Loucy (cell line): ENCODE measurements around the gene CCR6.
"Not testable (repeated sequence)": the region's sequence is repeated elsewhere in the genome, so short reads cannot be mapped to it uniquely, and the experiment has no call there.

Experiments
- H2AFZ ChIP-seq: fragments of 200-600 bp; sonication (generic); 2 replicates; pipeline ENCODE4 v1.6.0; 2016; ENCODE audit warnings: antibody characterized with exemption, mild to moderate bottlenecking, low read length, moderate library complexity
- H3F3A ChIP-seq: fragments of 200-600 bp; 2 replicates; pipeline ENCODE4 v1.6.0; 2016; ENCODE audit warnings: antibody characterized with exemption, low read depth, mild to moderate bottlenecking
- H3K27me3 ChIP-seq: fragments of 200-600 bp; sonication (generic); 2 replicates; pipeline ENCODE4 v1.6.1; 2014; ENCODE audit warnings: low read length, mild to moderate bottlenecking; ENCODE audit not compliant: insufficient read depth, poor library complexity, severe bottlenecking
- H3K36me3 ChIP-seq: fragments of 200-600 bp; sonication (generic); 2 replicates; pipeline ENCODE4 v1.6.1; 2016; ENCODE audit warnings: low read length; ENCODE audit not compliant: insufficient read depth
- H3K4me1 ChIP-seq: fragments of 200-600 bp; sonication (generic); 2 replicates; pipeline ENCODE4 v1.5.1; 2014; ENCODE audit warnings: low read length, mild to moderate bottlenecking; ENCODE audit not compliant: insufficient read depth, poor library complexity, severe bottlenecking
- H3K4me2 ChIP-seq: fragments of 200-600 bp; sonication (generic); 2 replicates; pipeline ENCODE4 v1.6.0; 2014; ENCODE audit warnings: antibody characterized with exemption, low read length, low read depth, mild to moderate bottlenecking; ENCODE audit not compliant: poor library complexity, severe bottlenecking
- H3K4me3 ChIP-seq: fragments of 200-600 bp; sonication (generic); 2 replicates; pipeline ENCODE4 v1.5.1; 2014; ENCODE audit warnings: low read length, mild to moderate bottlenecking, mixed read lengths; ENCODE audit not compliant: poor library complexity, severe bottlenecking
- H3K79me2 ChIP-seq: fragments of 200-600 bp; sonication (generic); 2 replicates; pipeline ENCODE4 v1.6.1; 2014; ENCODE audit warnings: low read length; ENCODE audit not compliant: insufficient read depth
- H3K9ac ChIP-seq: fragments of 200-600 bp; sonication (generic); 2 replicates; pipeline ENCODE4 v1.6.0; 2014; ENCODE audit warnings: mild to moderate bottlenecking, low read depth, low read length, moderate library complexity; ENCODE audit not compliant: poor library complexity, severe bottlenecking
- H3K9me2 ChIP-seq: fragments of 200-600 bp; sonication (generic); replicated peaks from 2 replicates; pipeline ENCODE4 v1.6.1; 2016; ENCODE audit warnings: low read depth, low read length, mixed read lengths
- H3K9me3 ChIP-seq: fragments of 200-600 bp; sonication (generic); 2 replicates; pipeline ENCODE4 v1.6.1; 2014; ENCODE audit warnings: mild to moderate bottlenecking, antibody characterized with exemption, low read length, low read depth; ENCODE audit not compliant: insufficient read depth
- H4K20me1 ChIP-seq: fragments of 200-600 bp; sonication (generic); 2 replicates; pipeline ENCODE4 v1.6.0; 2014; ENCODE audit warnings: antibody characterized with exemption, low read length, mild to moderate bottlenecking; ENCODE audit not compliant: insufficient read depth, poor library complexity, severe bottlenecking
- EZH2phosphoT487 ChIP-seq: fragments of 200-600 bp; IDR thresholded peaks from 2 replicates; pipeline ENCODE4 v1.6.1; 2018; ENCODE audit warnings: antibody characterized with exemption, mild to moderate bottlenecking, moderate library complexity, borderline replicate concordance
- TF ChIP-seq, protein P1 (sequence below): fragments of 200-600 bp; sonication (generic); conservative IDR thresholded peaks from 2 replicates; pipeline ENCODE4 v1.5.1; 2014; ENCODE audit warnings: mild to moderate bottlenecking, antibody characterized with exemption, low read length

Gene CCR6

GRCh38 chr6:167078745-167079144 is 44.2 kb upstream of the CCR6 start:
- H3K4me3 ChIP-seq: no peak overlapping the region
- no peaks in the 10 kb centered on the region for H3K36me3 ChIP-seq
- no peaks in the 10 kb centered on the region for H3K9me2 ChIP-seq
- no peaks in the 10 kb centered on the region; the same call in 1 of the 2 replicates for H3K9me3 ChIP-seq
- no peaks in the 10 kb centered on the region for H3K4me1 ChIP-seq
- no peaks in the 10 kb centered on the region for H3F3A ChIP-seq
- no peaks in the 10 kb centered on the region for H3K27me3 ChIP-seq
- H3K9ac ChIP-seq: no peak overlapping the region
- no peaks in the 10 kb centered on the region for H3K79me2 ChIP-seq
- TF ChIP-seq, protein P1, sequence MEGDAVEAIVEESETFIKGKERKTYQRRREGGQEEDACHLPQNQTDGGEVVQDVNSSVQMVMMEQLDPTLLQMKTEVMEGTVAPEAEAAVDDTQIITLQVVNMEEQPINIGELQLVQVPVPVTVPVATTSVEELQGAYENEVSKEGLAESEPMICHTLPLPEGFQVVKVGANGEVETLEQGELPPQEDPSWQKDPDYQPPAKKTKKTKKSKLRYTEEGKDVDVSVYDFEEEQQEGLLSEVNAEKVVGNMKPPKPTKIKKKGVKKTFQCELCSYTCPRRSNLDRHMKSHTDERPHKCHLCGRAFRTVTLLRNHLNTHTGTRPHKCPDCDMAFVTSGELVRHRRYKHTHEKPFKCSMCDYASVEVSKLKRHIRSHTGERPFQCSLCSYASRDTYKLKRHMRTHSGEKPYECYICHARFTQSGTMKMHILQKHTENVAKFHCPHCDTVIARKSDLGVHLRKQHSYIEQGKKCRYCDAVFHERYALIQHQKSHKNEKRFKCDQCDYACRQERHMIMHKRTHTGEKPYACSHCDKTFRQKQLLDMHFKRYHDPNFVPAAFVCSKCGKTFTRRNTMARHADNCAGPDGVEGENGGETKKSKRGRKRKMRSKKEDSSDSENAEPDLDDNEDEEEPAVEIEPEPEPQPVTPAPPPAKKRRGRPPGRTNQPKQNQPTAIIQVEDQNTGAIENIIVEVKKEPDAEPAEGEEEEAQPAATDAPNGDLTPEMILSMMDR: no peak
- no peak for TF ChIP-seq EZH2phosphoT487
- no peaks in the 10 kb centered on the region for H4K20me1 ChIP-seq
- no peak overlapping the region for H3K4me2 ChIP-seq
- H2AFZ ChIP-seq: no peak overlapping the region

DNA sequence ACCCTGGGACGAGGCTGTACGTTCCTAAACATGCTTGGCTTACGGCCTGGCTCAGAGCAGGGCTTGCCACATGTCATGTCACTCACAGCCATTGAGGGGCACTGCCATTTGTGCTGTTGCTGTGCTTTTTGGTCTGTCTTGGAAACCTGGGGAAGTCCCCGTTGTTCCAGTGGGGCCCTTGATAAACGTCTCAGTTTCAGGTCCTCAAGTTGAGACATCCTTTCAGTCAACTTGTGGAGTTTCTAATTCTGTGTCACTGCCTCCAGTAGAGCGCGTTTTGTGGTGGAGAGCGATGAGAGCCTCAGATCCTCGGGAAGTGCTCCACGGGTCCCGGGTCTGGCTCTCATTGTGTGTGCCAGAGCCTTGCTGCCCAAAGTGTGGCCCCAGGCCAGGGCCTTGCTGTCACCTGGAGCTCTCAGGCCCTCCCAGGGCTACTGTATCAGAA is 43.0 kb upstream of the CCR6 start:
- Histone ChIP-seq H3K36me3 (no peaks in the 10 kb centered on the region), H4K20me1 (no peaks in the 10 kb centered on the region), H3K4me3 (no peak overlapping the region), H3K79me2 (no peaks in the 10 kb centered on the region), H3K4me1 (no peaks in the 10 kb centered on the region), H3F3A (no peaks in the 10 kb centered on the region), H3K9ac (no peak overlapping the region), H3K27me3 (no peaks in the 10 kb centered on the region), H3K9me3 (no peaks in the 10 kb centered on the region), H3K4me2 (no peak overlapping the region), H2AFZ (no peak overlapping the region), H3K9me2 (no peaks in the 10 kb centered on the region)
- TF ChIP-seq EZH2phosphoT487: no peak
- TF ChIP-seq, protein P1: no peak

DNA sequence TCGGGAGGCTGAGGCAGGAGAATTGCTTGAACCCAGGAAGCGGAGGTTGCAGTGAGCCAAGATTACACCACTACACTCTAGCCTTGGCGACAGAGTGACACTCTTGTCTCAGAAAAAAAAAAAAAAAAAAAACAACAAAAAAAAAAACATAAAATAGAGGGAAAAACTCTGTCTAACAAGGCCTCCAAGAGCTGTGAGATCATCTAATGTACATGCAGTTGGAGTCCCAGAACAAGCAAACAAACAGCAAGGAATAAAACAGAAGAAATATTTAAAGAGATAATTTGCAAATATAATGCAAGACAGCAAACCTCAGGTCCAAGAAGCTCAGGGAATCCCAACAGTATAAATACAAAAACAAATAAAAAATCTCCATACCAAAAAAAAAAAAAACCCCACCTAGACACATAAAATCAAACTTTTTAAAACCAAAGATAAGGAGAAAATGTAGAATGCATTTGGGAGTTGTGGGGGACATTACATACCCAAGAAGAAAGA is 35.0 kb upstream of the CCR6 start:
- Histone ChIP-seq H3F3A (no peaks in the 10 kb centered on the region), H3K9me2 (no peaks in the 10 kb centered on the region), H3K4me1 (no peaks in the 10 kb centered on the region), H2AFZ (no peak overlapping the region), H3K9ac (no peak overlapping the region), H3K4me3 (no peak overlapping the region), H3K9me3 (peaks cover 4% of the 10 kb centered on the region; the same call in 1 of the 2 replicates), H3K27me3 (no peaks in the 10 kb centered on the region), H3K4me2 (no peak overlapping the region), H3K79me2 (no peaks in the 10 kb centered on the region), H4K20me1 (no peaks in the 10 kb centered on the region), H3K36me3 (no peaks in the 10 kb centered on the region)
- TF ChIP-seq EZH2phosphoT487: no peak
- TF ChIP-seq, protein P1: no peak

GRCh38 chr6:167088741-167089140 is 34.2 kb upstream of the CCR6 start:
- not testable (repeated sequence) for H3K79me2 ChIP-seq, H3K4me2 ChIP-seq, H3K36me3 ChIP-seq, H3K9me3 ChIP-seq, H3K27me3 ChIP-seq, H3K4me3 ChIP-seq, H3K4me1 ChIP-seq, H4K20me1 ChIP-seq, H3K9me2 ChIP-seq, H2AFZ ChIP-seq, H3F3A ChIP-seq, H3K9ac ChIP-seq
